Measurements from ENCODE around the gene STX16. TPM values are rescaled to one million over a fixed set of nuclear protein-coding genes. Genes with fewer than 3 reads are reported as not detected.

The STX16 gene
- total RNA-seq, 4 donors from 2014 or later = 29.6 to 49.2 (median 32.8) TPM

DNA sequence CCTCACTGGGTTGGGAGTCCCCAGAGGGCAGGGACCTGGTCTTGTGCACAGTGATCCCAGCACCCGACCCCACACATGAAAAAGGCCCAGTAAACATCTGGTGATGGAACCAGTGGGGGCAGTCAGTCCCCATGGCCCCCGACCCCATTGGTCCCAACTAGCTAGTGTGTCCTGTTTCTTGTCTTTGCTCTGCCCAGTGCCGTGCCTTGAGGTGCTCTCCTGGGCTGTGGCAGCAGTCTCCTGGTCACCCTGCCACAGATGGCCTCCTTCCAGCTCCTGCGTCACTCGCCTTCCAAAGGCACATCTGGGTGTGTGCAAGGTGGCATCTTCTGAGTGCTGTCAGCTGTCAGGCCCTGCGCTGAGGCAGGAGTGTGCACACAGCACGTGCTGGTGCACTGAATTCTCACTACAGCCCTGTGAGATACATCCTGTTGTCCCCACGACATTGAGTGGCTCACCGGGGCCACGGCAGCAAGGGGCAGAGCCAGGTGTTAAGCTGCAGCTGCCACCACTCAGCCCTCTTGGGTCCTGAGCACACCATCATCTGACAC, 45.4 kb downstream of the STX16 start:
- intact Hi-C loops (cut with DNase I) = no loop called here
- WGBS, 2 donors = 90% methylated on average over 7 of the region's 10 CpGs; no CpG with 5 or more reads in 1 of the 2 donors
- H3K4me1 ChIP-seq = peaks cover 21 to 28% (median 23%) of the 10 kb centered on the region in 3 donors

DNA sequence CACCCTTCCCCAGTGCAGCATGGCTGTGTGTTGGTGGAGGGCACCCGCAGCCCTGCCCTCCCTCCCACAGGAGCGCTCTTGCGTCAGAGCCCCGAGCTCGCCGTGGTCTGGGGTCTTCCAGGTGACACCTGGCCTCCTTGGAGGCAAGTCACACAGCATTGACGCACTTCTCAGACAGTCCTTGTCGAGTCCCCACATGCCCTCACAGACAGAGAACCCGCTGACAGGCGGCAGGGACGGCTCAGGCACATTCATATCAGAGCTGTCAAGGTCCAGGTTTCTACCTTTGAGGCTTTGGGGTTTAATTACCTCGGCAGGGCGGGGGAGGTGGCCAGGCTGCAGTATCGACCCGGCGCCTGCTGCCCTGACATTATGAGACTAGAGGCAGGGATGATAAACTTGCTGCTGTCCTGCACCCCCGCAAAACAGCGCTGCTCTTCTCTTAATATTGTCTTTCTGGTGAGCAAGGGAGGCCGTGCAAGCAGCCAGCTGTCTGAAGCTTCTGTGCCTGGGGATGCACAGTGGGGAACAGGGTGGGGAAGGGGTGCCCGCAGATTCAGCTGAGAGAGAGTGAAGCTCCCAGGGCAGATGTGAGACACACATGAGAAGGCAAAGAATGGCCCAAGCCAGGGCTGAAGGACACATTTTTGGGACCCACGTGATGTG, 46.3 kb downstream of the STX16 start:
- H3K36me3 ChIP-seq = peaks cover 15 to 79% (median 22%) of the 10 kb centered on the region in 3 donors
- no peaks in the 10 kb centered on the region for H3K27me3 ChIP-seq
- no peak overlapping the region for H3K4me3 ChIP-seq
- WGBS, 2 donors = 66 to 93% methylated on average over 2 of the region's 21 CpGs
- no peak for DNase-seq
- intact Hi-C loops (cut with DNase I) = no loop called here
- no peaks in the 10 kb centered on the region for H3K9me3 ChIP-seq
- H3K4me1 ChIP-seq = peaks cover 16 to 19% (median 16%) of the 10 kb centered on the region in 3 donors
- TF ChIP-seq, protein P1, sequence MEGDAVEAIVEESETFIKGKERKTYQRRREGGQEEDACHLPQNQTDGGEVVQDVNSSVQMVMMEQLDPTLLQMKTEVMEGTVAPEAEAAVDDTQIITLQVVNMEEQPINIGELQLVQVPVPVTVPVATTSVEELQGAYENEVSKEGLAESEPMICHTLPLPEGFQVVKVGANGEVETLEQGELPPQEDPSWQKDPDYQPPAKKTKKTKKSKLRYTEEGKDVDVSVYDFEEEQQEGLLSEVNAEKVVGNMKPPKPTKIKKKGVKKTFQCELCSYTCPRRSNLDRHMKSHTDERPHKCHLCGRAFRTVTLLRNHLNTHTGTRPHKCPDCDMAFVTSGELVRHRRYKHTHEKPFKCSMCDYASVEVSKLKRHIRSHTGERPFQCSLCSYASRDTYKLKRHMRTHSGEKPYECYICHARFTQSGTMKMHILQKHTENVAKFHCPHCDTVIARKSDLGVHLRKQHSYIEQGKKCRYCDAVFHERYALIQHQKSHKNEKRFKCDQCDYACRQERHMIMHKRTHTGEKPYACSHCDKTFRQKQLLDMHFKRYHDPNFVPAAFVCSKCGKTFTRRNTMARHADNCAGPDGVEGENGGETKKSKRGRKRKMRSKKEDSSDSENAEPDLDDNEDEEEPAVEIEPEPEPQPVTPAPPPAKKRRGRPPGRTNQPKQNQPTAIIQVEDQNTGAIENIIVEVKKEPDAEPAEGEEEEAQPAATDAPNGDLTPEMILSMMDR (IDR thresholded peaks at IDR 0.05) = no peak
- TF ChIP-seq POLR2A (IDR thresholded peaks at IDR 0.05) = no peak
- no peak overlapping the region for H3K27ac ChIP-seq

More for the DNA sequence above, 45.4 kb downstream of the STX16 start:
- no peak for TF ChIP-seq POLR2A (IDR thresholded peaks at IDR 0.05)
- TF ChIP-seq, protein P1 (IDR thresholded peaks at IDR 0.05) = no peak
- Histone ChIP-seq H3K27me3 (no peaks in the 10 kb centered on the region), H3K27ac (no peak overlapping the region), H3K4me3 (no peak overlapping the region), H3K9me3 (no peaks in the 10 kb centered on the region), H3K36me3 (peaks cover 14 to 70% (median 16%) of the 10 kb centered on the region in 3 donors)
- DNase-seq = no peak

DNA sequence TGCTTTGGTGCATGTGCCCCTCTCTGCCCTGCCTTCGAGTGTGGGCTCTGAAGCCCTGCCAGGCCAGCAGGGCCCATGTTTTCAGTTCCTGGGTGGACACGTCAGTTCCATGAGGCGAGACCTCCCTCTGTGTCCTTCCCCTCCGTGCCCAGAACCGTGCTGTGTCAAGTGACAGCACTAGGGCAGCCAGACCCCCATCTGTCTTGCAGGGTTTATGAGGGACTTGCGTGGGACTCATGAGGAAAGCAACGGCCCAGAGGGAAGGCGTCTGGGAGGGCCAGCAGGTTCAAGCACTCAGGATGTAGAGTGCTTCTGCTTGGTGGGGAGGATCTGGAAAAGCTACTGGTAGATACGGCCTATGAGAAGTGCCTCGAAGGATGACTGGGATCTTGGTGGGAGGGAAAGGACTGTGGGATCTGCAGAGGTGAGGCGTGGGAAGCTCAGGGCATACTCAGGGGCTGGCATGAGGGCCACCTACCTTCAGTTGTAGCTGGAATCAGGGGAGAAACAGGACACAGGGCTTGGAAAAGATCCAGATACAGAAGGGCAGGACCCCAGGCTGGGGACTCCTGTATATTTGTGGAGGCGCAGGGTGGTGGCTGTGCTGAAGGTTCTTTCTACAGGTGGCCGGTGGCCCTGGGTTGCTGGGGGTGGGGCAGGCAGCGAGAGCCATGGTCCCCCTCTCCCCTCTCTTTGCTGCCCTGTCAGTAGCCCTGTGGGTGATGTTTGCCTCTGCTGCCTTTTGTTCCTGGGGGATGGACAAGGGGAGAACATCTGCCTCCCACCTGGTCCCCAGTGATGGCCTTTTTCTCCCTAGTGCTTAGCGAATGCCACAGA, 47.0 kb downstream of the STX16 start:
- H3K36me3 ChIP-seq = peaks cover 20 to 86% (median 23%) of the 10 kb centered on the region in 3 donors
- H3K27ac ChIP-seq = peak overlapping the region in 2 of 4 donors; percentile 39 to 44
- H3K4me1 ChIP-seq = peaks cover 15 to 17% (median 16%) of the 10 kb centered on the region in 3 donors
- TF ChIP-seq POLR2A (IDR thresholded peaks at IDR 0.05) = no peak
- TF ChIP-seq, protein P1 (IDR thresholded peaks at IDR 0.05) = no peak
- intact Hi-C loops (cut with DNase I) = no loop called here
- H3K4me3 ChIP-seq = no peak overlapping the region
- no peaks in the 10 kb centered on the region for H3K27me3 ChIP-seq
- WGBS, 2 donors = 92 to 97% methylated on average over 4 of the region's 15 CpGs
- no peaks in the 10 kb centered on the region for H3K9me3 ChIP-seq
- no peak for DNase-seq

GRCh38 chr20:58698741-58699622, 47.9 kb downstream of the STX16 start:
- Histone ChIP-seq H3K4me3 (no peak overlapping the region), H3K9me3 (no peaks in the 10 kb centered on the region), H3K36me3 (peaks cover 23 to 95% (median 29%) of the 10 kb centered on the region in 3 donors), H3K4me1 (peaks cover 6 to 8% (median 8%) of the 10 kb centered on the region in 3 donors), H3K27ac (peak overlapping the region in 2 of 4 donors; percentile 39 to 52), H3K27me3 (no peaks in the 10 kb centered on the region)
- TF ChIP-seq POLR2A (IDR thresholded peaks at IDR 0.05) = no peak
- TF ChIP-seq, protein P1 (IDR thresholded peaks at IDR 0.05) = no peak
- DNase-seq = no peak
- WGBS, 2 donors = 75 to 91% methylated on average over 8 to 12 of the region's 27 CpGs
- intact Hi-C loops (cut with DNase I) = no loop called here

Measured in esophagus squamous epithelium (tissue), 5 donors.